ENCODE measurements around the gene CSTF2.
"Not testable (repeated sequence)": the region's sequence is repeated elsewhere in the genome, so short reads cannot be mapped to it uniquely, and the experiment has no call there.

Gene CSTF2

GRCh38 chrX:100819837-100820666 is at the start of gene CSTF2:
Gene CSTF2 (plus strand): TSS chrX:100820391. CDS start chrX:100820417, 26 bp downstream.
- peak; percentile 65 for DNase-seq (ENCODE audit: low read depth)

- not testable (repeated sequence) for DNase-seq (ENCODE audit: low read depth)
These were observed 23.8 kb upstream of the CSTF2 start for GRCh38 chrX:100796371-100796770.

- no peak for DNase-seq (ENCODE audit: low read depth)
These were observed 22.8 kb upstream of the CSTF2 start for GRCh38 chrX:100797359-100797758.

GRCh38 chrX:100798484-100799214 is 21.5 kb upstream of the CSTF2 start:
- DNase-seq (ENCODE audit: low read depth): no peak

GRCh38 chrX:100802843-100803242 is 17.3 kb upstream of the CSTF2 start:
- no peak for DNase-seq (ENCODE audit: low read depth)

- DNase-seq (ENCODE audit: low read depth): no peak
These were observed 15.4 kb upstream of the CSTF2 start for GRCh38 chrX:100804780-100805179.

GRCh38 chrX:100808265-100808664 is 11.9 kb upstream of the CSTF2 start:
- not testable (repeated sequence) for DNase-seq (ENCODE audit: low read depth)

GRCh38 chrX:100812216-100813158 is 7.7 kb upstream of the CSTF2 start:
- DNase-seq (ENCODE audit: low read depth): no peak

GRCh38 chrX:100817340-100817739 is 2.9 kb upstream of the CSTF2 start:
- no peak for DNase-seq (ENCODE audit: low read depth)

- no peak for DNase-seq (ENCODE audit: low read depth)
These were observed 706 bp upstream of the CSTF2 start for GRCh38 chrX:100819534-100819836.

- DNase-seq (ENCODE audit: low read depth): no peak
These were observed 9.5 kb downstream of the CSTF2 start for GRCh38 chrX:100829730-100830129.

- DNase-seq (ENCODE audit: low read depth): no peak
These were observed 10.0 kb downstream of the CSTF2 start for GRCh38 chrX:100830143-100830542.

- DNase-seq (ENCODE audit: low read depth): no peak
These were observed 10.4 kb downstream of the CSTF2 start for GRCh38 chrX:100830547-100830946.

GRCh38 chrX:100831219-100831946 is 11.2 kb downstream of the CSTF2 start:
- DNase-seq (ENCODE audit: low read depth): no peak

- no peak for DNase-seq (ENCODE audit: low read depth)
These were observed 30.1 kb downstream of the CSTF2 start for GRCh38 chrX:100850317-100850716.

- DNase-seq (ENCODE audit: low read depth): no peak
These were observed 32.6 kb downstream of the CSTF2 start for GRCh38 chrX:100852810-100853209.

- DNase-seq (ENCODE audit: low read depth): no peak
These were observed 43.2 kb downstream of the CSTF2 start for GRCh38 chrX:100863326-100863864.

- DNase-seq (ENCODE audit: low read depth): no peak
These were observed 44.6 kb downstream of the CSTF2 start for GRCh38 chrX:100864657-100865391.

- DNase-seq (ENCODE audit: low read depth): no peak
These were observed 48.1 kb downstream of the CSTF2 start for GRCh38 chrX:100868273-100868672.

- DNase-seq (ENCODE audit: low read depth): no peak
These were observed 50.3 kb downstream of the CSTF2 start for GRCh38 chrX:100870527-100870926.
